Mucosa of stomach (tissue), 1 donor: ENCODE results near the gene ICOS.

Experiments
- H3K27me3 ChIP-seq: one replicate; pipeline ENCODE4 v1.7.0; 2013; ENCODE audit warnings: mild to moderate bottlenecking, low read length; ENCODE audit not compliant: control insufficient read depth, insufficient read depth
- H3K36me3 ChIP-seq: one replicate; pipeline ENCODE4 v1.7.0; 2013; ENCODE audit warnings: low read length; ENCODE audit not compliant: control insufficient read depth, insufficient read depth
- H3K4me1 ChIP-seq: one replicate; pipeline ENCODE4 v1.7.0; 2013; ENCODE audit warnings: mild to moderate bottlenecking, low read length; ENCODE audit not compliant: control insufficient read depth, insufficient read depth
- H3K4me3 ChIP-seq: one replicate; pipeline ENCODE4 v1.7.0; 2013; ENCODE audit warnings: low read length
- H3K9ac ChIP-seq: one replicate; pipeline ENCODE4 v1.7.0; 2013; ENCODE audit warnings: mild to moderate bottlenecking, low read length, moderate library complexity
- H3K9me3 ChIP-seq: one replicate; pipeline ENCODE4 v1.7.0; 2013; ENCODE audit warnings: mild to moderate bottlenecking, low read length, moderate library complexity; ENCODE audit not compliant: control insufficient read depth
- donor health status: Pancreatic carcinoma.

ICOS gene

GRCh38 chr2:203987959-203988358, 51.4 kb downstream of the ICOS start:
- Histone ChIP-seq H3K36me3 (no peaks in the 10 kb centered on the region), H3K9ac (no peak overlapping the region), H3K4me3 (no peak overlapping the region), H3K27me3 (no peaks in the 10 kb centered on the region), H3K4me1 (no peaks in the 10 kb centered on the region), H3K9me3 (no peaks in the 10 kb centered on the region)

DNA sequence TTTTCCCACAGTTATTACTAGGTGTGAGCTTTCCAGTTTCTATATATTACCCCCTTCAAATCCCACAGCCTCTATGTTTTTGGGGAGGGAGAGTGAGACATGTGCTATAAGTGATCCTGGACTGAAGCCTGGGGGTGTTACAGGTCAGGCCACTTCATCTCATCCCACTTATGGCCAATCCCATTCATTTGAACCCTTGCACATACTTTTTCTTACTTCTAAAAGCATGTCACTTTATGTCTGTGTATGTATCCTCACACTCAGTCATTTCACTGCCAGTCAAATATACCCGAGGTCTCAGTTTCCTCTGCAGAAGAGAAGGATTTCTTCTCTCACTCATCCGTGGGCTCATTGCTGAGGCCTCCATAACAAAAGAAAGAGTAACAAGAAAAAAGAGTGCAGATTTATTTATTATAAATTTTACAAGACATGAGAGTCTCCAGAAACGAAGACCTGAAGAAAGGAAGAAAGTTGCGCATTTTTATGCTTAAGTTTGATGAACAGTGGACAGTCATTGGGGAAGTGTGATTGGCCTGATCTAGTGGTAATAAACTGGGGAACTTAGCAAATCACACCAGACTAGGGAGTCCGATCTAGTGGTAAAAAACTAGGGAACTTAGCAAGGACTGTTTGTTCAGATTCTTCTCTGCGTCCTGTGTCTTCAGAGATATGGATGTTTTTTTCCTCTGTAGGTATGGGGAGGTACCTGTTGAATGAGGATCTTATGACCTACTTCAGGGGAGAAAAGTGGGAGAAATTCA, 52.1 kb downstream of the ICOS start:
- no peak overlapping the region for H3K4me3 ChIP-seq
- no peaks in the 10 kb centered on the region for H3K4me1 ChIP-seq
- H3K9ac ChIP-seq = no peak overlapping the region
- no peaks in the 10 kb centered on the region for H3K36me3 ChIP-seq
- no peaks in the 10 kb centered on the region for H3K9me3 ChIP-seq
- no peaks in the 10 kb centered on the region for H3K27me3 ChIP-seq

DNA sequence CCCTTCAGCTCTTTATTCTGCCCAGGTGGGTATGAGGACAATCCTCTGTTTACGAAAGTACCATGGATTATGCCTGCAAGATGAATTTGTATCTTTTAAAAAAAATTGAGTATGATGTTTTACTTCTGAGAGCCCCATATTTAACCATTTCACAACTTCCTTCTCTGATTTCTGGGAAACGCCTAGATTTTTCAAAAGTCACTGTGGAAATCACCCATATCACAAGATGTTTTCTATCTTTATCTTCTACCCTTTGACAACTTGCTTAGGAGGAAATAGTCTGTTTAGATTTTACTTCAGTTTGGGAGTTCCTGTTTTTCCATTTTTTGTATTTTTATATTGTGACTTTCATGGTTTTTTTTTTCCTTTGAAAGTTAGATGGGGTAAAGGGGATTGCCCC, 53.0 kb downstream of the ICOS start:
- no peaks in the 10 kb centered on the region for H3K4me1 ChIP-seq
- no peaks in the 10 kb centered on the region for H3K36me3 ChIP-seq
- H3K4me3 ChIP-seq = no peak overlapping the region
- no peaks in the 10 kb centered on the region for H3K9me3 ChIP-seq
- no peaks in the 10 kb centered on the region for H3K27me3 ChIP-seq
- H3K9ac ChIP-seq = no peak overlapping the region

DNA sequence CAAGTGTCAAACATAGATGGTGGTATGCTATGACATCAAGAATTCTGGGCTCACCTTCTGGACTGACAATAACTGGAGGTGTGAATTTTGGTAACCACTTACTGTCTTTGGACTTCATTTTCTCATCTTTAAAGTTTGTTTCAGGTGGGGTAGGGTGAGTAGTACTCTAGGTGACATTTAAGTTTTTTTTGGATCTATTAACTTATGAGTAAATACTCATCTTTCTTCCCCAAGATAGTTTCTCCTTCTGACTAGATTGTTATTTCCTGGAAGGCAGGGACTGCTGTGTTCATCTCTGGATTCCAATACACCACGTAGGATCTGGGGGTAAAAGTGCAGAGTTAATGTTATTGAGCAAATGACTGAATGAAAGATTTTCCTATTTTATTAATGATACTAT, 55.9 kb downstream of the ICOS start:
- H3K9me3 ChIP-seq = no peaks in the 10 kb centered on the region
- no peaks in the 10 kb centered on the region for H3K36me3 ChIP-seq
- no peaks in the 10 kb centered on the region for H3K4me1 ChIP-seq
- H3K9ac ChIP-seq = no peak overlapping the region
- no peaks in the 10 kb centered on the region for H3K27me3 ChIP-seq
- no peak overlapping the region for H3K4me3 ChIP-seq

DNA sequence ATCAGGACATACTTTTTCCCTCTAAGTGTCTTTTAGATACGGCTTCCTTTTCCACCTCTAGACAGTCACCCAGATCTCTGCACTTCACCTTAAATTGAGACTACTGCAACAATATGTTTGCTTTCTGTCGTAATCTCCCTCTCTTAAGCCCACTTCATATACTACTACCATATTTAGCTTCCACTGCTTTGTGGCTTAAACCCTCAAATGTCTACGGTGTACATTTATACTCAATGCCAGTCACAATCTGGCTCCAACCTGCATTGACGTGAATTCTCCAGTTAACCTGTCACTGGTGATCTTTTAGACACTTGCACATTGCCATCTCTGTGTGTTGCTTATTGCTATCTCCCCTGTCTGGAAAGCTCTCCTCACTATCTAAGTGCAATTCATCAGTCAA, 56.4 kb downstream of the ICOS start:
- Histone ChIP-seq H3K4me3 (no peak overlapping the region), H3K9ac (no peak overlapping the region), H3K4me1 (no peaks in the 10 kb centered on the region), H3K27me3 (no peaks in the 10 kb centered on the region), H3K9me3 (no peaks in the 10 kb centered on the region), H3K36me3 (no peaks in the 10 kb centered on the region)

- H3K36me3 ChIP-seq = no peaks in the 10 kb centered on the region
- no peaks in the 10 kb centered on the region for H3K4me1 ChIP-seq
- H3K27me3 ChIP-seq = no peaks in the 10 kb centered on the region
- H3K4me3 ChIP-seq = no peak overlapping the region
- no peaks in the 10 kb centered on the region for H3K9me3 ChIP-seq
- no peak overlapping the region for H3K9ac ChIP-seq
Measured at GRCh38 chr2:203993560-203993959, 57.0 kb downstream of the ICOS start.

DNA sequence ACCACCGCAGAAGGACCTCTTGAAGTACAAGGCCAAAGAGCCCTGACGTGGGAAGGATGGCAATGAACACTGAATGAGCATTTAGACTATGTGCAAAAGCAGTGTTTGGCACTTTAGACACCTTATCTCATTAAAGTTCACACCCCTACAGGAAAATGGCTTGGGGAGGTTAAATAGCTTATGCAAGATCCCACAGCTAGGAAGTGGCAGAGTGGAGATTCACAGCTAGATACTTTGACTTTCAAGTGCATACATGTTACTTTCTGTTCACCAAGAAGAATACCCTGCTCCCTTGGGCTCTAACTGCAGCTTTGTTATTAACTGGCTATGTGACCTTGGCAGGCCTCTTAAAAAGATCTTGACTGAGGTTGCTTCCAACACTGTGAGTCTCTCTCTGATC, 58.2 kb downstream of the ICOS start:
- Histone ChIP-seq H3K4me3 (no peak overlapping the region), H3K36me3 (no peaks in the 10 kb centered on the region), H3K27me3 (no peaks in the 10 kb centered on the region), H3K4me1 (no peaks in the 10 kb centered on the region), H3K9ac (no peak overlapping the region), H3K9me3 (no peaks in the 10 kb centered on the region)

DNA sequence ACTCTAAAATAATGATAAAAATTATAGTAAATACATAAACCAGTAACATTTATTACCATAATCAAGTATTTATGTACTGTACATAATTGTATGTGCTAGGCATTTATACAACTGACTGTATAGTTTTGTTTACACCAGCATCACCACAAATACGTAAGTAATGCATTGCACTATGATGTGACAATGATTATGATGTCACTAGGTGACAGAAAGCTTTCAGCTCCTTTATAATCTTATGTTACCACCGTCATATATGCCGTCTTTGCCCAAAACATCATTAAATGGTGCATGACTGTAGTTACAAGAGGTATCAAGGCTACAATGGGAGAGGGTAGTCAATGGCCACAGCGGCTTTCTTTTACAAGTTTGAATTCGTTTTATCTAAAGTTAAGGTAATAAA, 60.1 kb downstream of the ICOS start:
- H3K36me3 ChIP-seq = no peaks in the 10 kb centered on the region
- no peaks in the 10 kb centered on the region for H3K9me3 ChIP-seq
- no peaks in the 10 kb centered on the region for H3K4me1 ChIP-seq
- no peaks in the 10 kb centered on the region for H3K27me3 ChIP-seq
- no peak overlapping the region for H3K4me3 ChIP-seq
- no peak overlapping the region for H3K9ac ChIP-seq

DNA sequence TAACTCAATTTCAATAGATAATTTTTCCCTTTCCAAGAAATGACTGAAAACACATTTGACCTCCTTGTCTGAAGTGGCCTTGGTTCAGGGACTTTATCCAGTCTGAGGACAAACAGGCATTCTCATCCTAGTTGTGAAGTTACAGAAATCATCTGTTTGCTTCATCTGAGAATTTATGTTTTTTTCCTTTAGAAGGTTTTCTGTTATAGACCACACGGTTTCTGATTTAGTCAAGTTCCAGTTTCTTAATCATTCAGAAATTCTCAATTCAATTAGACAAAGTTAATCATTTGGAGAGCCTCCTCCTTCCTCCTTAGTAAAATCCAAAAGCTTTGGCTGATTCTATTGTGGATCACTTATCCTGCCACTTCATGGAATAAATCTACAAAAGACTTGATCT, 60.9 kb downstream of the ICOS start:
- no peaks in the 10 kb centered on the region for H3K36me3 ChIP-seq
- H3K9ac ChIP-seq = no peak overlapping the region
- no peaks in the 10 kb centered on the region for H3K9me3 ChIP-seq
- H3K27me3 ChIP-seq = no peaks in the 10 kb centered on the region
- H3K4me1 ChIP-seq = no peaks in the 10 kb centered on the region
- no peak overlapping the region for H3K4me3 ChIP-seq

GRCh38 chr2:203997980-203998809, 61.6 kb downstream of the ICOS start:
- Histone ChIP-seq H3K9me3 (no peaks in the 10 kb centered on the region), H3K27me3 (no peaks in the 10 kb centered on the region), H3K4me3 (no peak overlapping the region), H3K36me3 (no peaks in the 10 kb centered on the region), H3K4me1 (no peaks in the 10 kb centered on the region), H3K9ac (no peak overlapping the region)

- H3K27me3 ChIP-seq = no peaks in the 10 kb centered on the region
- no peak overlapping the region for H3K4me3 ChIP-seq
- no peaks in the 10 kb centered on the region for H3K36me3 ChIP-seq
- H3K4me1 ChIP-seq = no peaks in the 10 kb centered on the region
- H3K9me3 ChIP-seq = no peaks in the 10 kb centered on the region
- H3K9ac ChIP-seq = no peak overlapping the region
Measured at GRCh38 chr2:203999835-204000234, 63.3 kb downstream of the ICOS start.

- Histone ChIP-seq H3K9ac (no peak overlapping the region), H3K4me1 (no peaks in the 10 kb centered on the region), H3K36me3 (no peaks in the 10 kb centered on the region), H3K27me3 (no peaks in the 10 kb centered on the region), H3K4me3 (no peak overlapping the region), H3K9me3 (no peaks in the 10 kb centered on the region)
Measured at GRCh38 chr2:204000446-204000845, 63.9 kb downstream of the ICOS start.
